Suprapubic skin (tissue), 3 donors: Measurements from ENCODE around the gene IQSEC3.
"Not testable (repeated sequence)": the region's sequence is repeated elsewhere in the genome, so short reads cannot be mapped to it uniquely, and the experiment has no call there.

Source experiments
- POLR2A ChIP-seq, 2 donors: fragments of 450-650 bp; IDR thresholded peaks; one replicate each; pipeline ENCODE4 v1.6.1; 2017; ENCODE audit warnings: antibody characterized with exemption in 2 of 2, mild to moderate bottlenecking in 2 of 2, moderate library complexity in 2 of 2
- TF ChIP-seq, protein P1 (sequence below), 2 donors: fragments of 200-600 bp in 1 of 2; fragments of 450-650 bp in 1 of 2; sonication (generic) in 1 of 2; IDR thresholded peaks; one replicate each; pipeline ENCODE4 v1.5.1; 2016 to 2019; ENCODE audit warnings: antibody characterized with exemption in 2 of 2, mild to moderate bottlenecking in 1 of 2, moderate library complexity in 1 of 2

DNA sequence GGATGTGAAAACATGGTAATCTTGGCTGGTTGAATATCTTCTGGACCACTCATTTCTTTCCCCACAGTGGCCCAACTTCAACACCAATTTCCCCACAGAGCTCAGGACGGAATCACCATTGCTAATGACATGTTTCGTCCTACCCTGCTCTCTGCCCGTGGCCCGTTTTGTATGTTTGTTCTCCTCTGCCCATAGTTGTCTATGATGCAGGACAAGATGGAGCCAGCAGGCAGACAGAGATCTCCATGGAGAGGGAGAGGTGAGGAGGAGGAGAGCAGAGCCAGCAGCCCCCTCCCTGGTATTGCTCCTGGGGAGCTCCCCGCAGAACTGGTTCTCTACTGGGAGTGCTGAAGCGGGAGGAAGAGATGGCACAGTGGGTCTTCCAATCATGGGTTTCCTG lies 3.1 kb downstream of the IQSEC3 start:
- TF ChIP-seq, protein P1, sequence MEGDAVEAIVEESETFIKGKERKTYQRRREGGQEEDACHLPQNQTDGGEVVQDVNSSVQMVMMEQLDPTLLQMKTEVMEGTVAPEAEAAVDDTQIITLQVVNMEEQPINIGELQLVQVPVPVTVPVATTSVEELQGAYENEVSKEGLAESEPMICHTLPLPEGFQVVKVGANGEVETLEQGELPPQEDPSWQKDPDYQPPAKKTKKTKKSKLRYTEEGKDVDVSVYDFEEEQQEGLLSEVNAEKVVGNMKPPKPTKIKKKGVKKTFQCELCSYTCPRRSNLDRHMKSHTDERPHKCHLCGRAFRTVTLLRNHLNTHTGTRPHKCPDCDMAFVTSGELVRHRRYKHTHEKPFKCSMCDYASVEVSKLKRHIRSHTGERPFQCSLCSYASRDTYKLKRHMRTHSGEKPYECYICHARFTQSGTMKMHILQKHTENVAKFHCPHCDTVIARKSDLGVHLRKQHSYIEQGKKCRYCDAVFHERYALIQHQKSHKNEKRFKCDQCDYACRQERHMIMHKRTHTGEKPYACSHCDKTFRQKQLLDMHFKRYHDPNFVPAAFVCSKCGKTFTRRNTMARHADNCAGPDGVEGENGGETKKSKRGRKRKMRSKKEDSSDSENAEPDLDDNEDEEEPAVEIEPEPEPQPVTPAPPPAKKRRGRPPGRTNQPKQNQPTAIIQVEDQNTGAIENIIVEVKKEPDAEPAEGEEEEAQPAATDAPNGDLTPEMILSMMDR (IDR thresholded peaks at IDR 0.05), result not testable (repeated sequence)
- not testable (repeated sequence) for TF ChIP-seq POLR2A (IDR thresholded peaks at IDR 0.05)
